Measurements from ENCODE around the gene ELL2. TPM values are rescaled to one million over a fixed set of nuclear protein-coding genes. Genes with fewer than 3 reads are reported as not detected.
A peak's percentile ranks its signal among the peaks of the same experiment; 100 is the strongest.

ELL2 gene
- total RNA-seq, 2 experiments from 2014 or later = 11.6 to 15.0 TPM

DNA sequence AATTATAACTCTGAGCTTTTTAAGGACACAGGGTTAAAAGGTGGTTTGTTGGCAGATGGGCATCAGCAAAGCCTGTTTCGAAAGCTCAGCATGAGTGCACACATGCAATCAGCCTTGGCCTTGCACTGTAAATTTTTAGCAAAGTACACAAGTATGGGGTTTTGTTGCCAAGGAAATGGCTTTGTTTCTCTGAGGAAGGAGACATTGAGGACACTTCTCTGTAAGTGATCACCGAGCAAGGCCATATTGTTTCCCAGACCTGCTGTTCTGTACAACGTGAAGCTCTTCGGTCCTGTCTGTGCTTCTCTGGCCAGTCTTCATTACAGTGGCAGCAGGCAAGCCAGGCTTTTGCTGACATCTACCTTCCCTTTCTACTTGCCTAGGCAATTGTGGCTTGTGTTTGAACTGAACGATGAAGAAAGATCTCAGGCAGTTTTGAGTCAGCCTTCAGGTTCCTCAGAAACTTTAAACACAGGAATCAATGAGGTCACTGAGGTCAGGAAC is 111.2 kb downstream of the ELL2 start:
- peaks cover 6% of the 10 kb centered on the region for H3K4me1 Mint-ChIP-seq

GRCh38 chr5:95848701-95849100 is 113.0 kb downstream of the ELL2 start:
- no peak for ATAC-seq (ENCODE audit: low read depth)

More for the DNA sequence above, 111.2 kb downstream of the ELL2 start:
- no peaks in the 10 kb centered on the region for H3K36me3 Mint-ChIP-seq
- ATAC-seq (ENCODE audit: low read depth) (no peak), DNase-seq (no peak)
- H3K27me3 Mint-ChIP-seq = peaks cover 10% of the 10 kb centered on the region
- H3K4me3 Mint-ChIP-seq = no peak overlapping the region
- H3K9me3 Mint-ChIP-seq = no peaks in the 10 kb centered on the region
- POLR2A ChIA-PET = no interaction called here
- no peak overlapping the region for H3K27ac Mint-ChIP-seq

GRCh38 chr5:95847261-95847592 is 114.4 kb downstream of the ELL2 start:
- Mint-ChIP-seq H3K4me1 (peaks cover 20% of the 10 kb centered on the region), H3K9me3 (no peaks in the 10 kb centered on the region), H3K4me3 (no peak overlapping the region), H3K27ac (no peak overlapping the region), H3K36me3 (no peaks in the 10 kb centered on the region), H3K27me3 (peaks cover 10% of the 10 kb centered on the region)
- DNase-seq (no peak), ATAC-seq (ENCODE audit: low read depth) (no peak)
- POLR2A ChIA-PET = interaction anchor here (1.6 kb wide), 1 partner anchor 200 kb away, joined by 3 read pairs; the partner anchor contains the start of gene RFESD

More at GRCh38 chr5:95848701-95849100, 113.0 kb downstream of the ELL2 start:
- Mint-ChIP-seq H3K27ac (no peak overlapping the region), H3K27me3 (peaks cover 10% of the 10 kb centered on the region), H3K36me3 (no peaks in the 10 kb centered on the region), H3K9me3 (no peaks in the 10 kb centered on the region), H3K4me3 (no peak overlapping the region), H3K4me1 (peaks cover 6% of the 10 kb centered on the region)
- no peak for DNase-seq
- POLR2A ChIA-PET = interaction anchor here (1.6 kb wide), 1 partner anchor 202 kb away, joined by 3 read pairs; the partner anchor contains the start of gene RFESD

- H3K36me3 Mint-ChIP-seq = no peaks in the 10 kb centered on the region
- H3K4me1 Mint-ChIP-seq = peaks cover 21% of the 10 kb centered on the region
- DNase-seq = peak; percentile 48
- peaks cover 10% of the 10 kb centered on the region for H3K27me3 Mint-ChIP-seq
- H3K9me3 Mint-ChIP-seq = no peaks in the 10 kb centered on the region
- no peak overlapping the region for H3K27ac Mint-ChIP-seq
- ATAC-seq (ENCODE audit: low read depth) = peak; percentile 71
- H3K4me3 Mint-ChIP-seq = no peak overlapping the region
- POLR2A ChIA-PET = interaction anchor here (0.7 kb wide), 1 partner anchor 67 kb away, joined by 3 read pairs; no protein-coding TSS in a partner anchor
These were observed 114.9 kb downstream of the ELL2 start for GRCh38 chr5:95846554-95847260.

DNA sequence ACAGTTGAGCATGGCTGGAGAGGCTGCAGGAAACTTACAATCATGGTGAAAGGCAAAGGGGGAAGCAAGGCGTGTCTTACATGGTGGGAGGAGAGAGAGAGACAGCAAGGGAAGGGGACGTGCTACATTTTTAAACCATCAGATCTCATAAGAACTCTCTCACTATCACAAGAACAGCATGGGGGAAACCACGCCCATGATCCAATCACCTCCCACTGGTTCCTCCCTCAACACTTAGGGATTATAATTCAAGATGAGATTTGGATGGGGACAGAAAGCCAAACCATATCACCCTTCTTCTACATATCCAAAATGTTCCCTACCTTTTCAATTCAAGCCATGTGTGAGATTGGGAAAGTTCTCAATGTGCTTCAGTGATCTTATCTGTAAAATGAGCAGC is 116.3 kb downstream of the ELL2 start:
- Mint-ChIP-seq H3K27ac (no peak overlapping the region), H3K27me3 (peaks cover 10% of the 10 kb centered on the region), H3K4me3 (no peak overlapping the region), H3K4me1 (peaks cover 19% of the 10 kb centered on the region), H3K9me3 (no peaks in the 10 kb centered on the region), H3K36me3 (no peaks in the 10 kb centered on the region)
- ATAC-seq (ENCODE audit: low read depth) (no peak), DNase-seq (no peak)
- POLR2A ChIA-PET = no interaction called here

- Mint-ChIP-seq H3K27me3 (peaks cover 5% of the 10 kb centered on the region), H3K36me3 (no peaks in the 10 kb centered on the region), H3K27ac (no peak overlapping the region), H3K4me1 (peaks cover 24% of the 10 kb centered on the region), H3K4me3 (no peak overlapping the region), H3K9me3 (no peaks in the 10 kb centered on the region)
- DNase-seq (no peak), ATAC-seq (ENCODE audit: low read depth) (no peak)
- POLR2A ChIA-PET = interaction anchor here (0.6 to 2.3 kb wide), 6 partner anchors 22 to 307 kb away, joined by 3 to 14 read pairs (median 4); partner anchors contain the start of gene GLRX
These were observed 117.9 kb downstream of the ELL2 start for GRCh38 chr5:95843733-95844223.

- peak; percentile 80 for ATAC-seq (ENCODE audit: low read depth)
- POLR2A ChIA-PET = interaction anchor here (1.1 to 2.3 kb wide), 5 partner anchors 21 to 64 kb away, joined by 4 to 14 read pairs (median 4); partner anchors contain the start of gene GLRX
- Mint-ChIP-seq H3K4me1 (peaks cover 27% of the 10 kb centered on the region), H3K9me3 (no peaks in the 10 kb centered on the region), H3K4me3 (peak overlapping the region; percentile 49), H3K27ac (peak overlapping the region; percentile 76), H3K27me3 (peaks cover 2% of the 10 kb centered on the region), H3K36me3 (no peaks in the 10 kb centered on the region)
- DNase-seq = peak; percentile 59
These were observed 118.7 kb downstream of the ELL2 start for GRCh38 chr5:95842854-95843544.

DNA sequence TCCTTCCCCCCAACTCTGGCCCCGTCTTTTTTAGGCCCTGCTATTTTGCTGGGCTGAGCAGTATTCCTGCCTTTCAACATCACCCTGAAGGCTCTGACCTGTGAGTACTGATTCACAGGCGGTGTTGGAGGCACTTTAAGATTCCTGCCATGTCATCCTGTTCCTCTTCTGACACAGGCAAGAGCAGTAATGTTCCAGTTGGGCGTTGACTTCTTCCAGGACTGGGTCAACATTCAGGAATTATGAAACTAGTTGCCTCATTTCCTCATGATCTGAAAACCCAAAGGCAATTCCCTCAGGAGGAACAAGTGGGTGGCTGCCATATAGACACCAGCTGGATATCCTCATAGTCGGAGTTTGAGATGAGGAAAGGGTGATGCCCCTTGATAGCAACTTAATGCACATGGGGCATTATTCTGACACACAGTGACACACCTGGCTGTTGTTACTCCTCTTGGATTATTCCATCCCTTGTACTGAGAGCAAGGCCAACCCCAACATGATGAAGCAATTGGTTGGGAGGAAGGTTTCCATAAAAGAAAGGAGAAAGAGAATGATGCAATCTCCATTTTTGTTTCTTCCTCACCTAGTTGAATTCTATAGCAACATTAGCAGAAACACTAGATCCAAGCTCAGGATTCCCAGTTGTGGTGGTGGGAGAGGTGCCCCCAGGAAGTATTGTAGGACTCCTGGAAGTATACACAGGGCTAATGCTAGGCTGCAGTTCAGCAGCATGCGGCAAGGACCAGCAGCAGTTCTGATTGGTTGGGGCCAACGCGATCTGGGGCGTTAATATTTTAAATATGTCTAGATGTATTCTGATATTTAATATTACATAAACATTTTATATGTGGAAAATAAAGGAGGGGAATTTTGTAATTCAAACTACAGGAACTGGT is 119.5 kb downstream of the ELL2 start:
- DNase-seq (no peak), ATAC-seq (ENCODE audit: low read depth) (no peak)
- no peaks in the 10 kb centered on the region for H3K27me3 Mint-ChIP-seq
- no peaks in the 10 kb centered on the region for H3K36me3 Mint-ChIP-seq
- no peak overlapping the region for H3K4me3 Mint-ChIP-seq
- POLR2A ChIA-PET = interaction anchor here (2.3 kb wide), 1 partner anchor 61 kb away, joined by 14 read pairs; no protein-coding TSS in a partner anchor
- no peak overlapping the region for H3K27ac Mint-ChIP-seq
- H3K9me3 Mint-ChIP-seq = no peaks in the 10 kb centered on the region
- peaks cover 29% of the 10 kb centered on the region for H3K4me1 Mint-ChIP-seq

DNA sequence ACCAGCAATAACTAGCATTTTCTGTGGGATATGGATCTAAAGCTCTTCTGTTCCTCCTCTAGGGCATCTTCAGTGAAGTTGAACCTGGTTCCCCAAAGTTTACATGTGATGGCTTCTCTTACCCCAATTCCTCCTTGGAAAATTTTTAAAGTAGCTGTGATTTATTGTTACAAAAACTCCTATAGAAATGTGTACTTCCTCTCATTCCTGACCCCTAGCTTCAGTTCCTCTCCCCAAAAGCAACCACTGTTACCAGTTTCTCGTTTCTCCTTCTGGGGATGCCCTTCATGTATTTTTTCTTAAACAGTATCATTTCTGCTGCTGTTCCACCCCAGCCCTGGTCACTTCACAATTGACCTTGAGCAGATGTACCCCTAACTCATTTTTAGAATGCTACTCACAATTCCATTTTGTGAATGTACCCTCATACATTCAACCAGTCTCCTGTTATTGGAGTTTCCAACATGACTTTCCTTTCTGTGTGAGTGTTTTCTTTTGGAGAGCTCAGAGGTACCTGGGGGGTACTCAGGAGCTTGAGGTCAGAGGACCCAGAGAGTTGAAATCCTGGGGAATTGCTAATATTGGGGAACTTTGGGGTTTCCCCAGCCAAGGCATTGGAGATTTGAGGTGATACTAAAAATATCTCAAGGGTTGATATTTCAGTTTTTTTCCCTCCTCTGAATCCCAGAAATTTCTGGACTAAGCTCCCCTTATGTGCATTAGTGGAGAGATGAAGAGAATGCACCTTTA is 120.5 kb downstream of the ELL2 start:
- DNase-seq (no peak), ATAC-seq (ENCODE audit: low read depth) (no peak)
- POLR2A ChIA-PET = no interaction called here
- Mint-ChIP-seq H3K36me3 (no peaks in the 10 kb centered on the region), H3K9me3 (no peaks in the 10 kb centered on the region), H3K27ac (no peak overlapping the region), H3K27me3 (no peaks in the 10 kb centered on the region), H3K4me1 (peaks cover 33% of the 10 kb centered on the region), H3K4me3 (no peak overlapping the region)

- POLR2A ChIA-PET = no interaction called here
- no peak for ATAC-seq (ENCODE audit: low read depth)
These were observed 122.0 kb downstream of the ELL2 start for GRCh38 chr5:95839658-95840057.

GRCh38 chr5:95838556-95838955 is 123.1 kb downstream of the ELL2 start:
- H3K9me3 Mint-ChIP-seq = no peaks in the 10 kb centered on the region
- POLR2A ChIA-PET = interaction anchor here (5.5 kb wide), 1 partner anchor 15 kb away, joined by 61 read pairs; the partner anchor contains the start of gene GLRX

More at GRCh38 chr5:95839658-95840057, 122.0 kb downstream of the ELL2 start:
- Mint-ChIP-seq H3K4me1 (peaks cover 40% of the 10 kb centered on the region), H3K4me3 (no peak overlapping the region), H3K36me3 (no peaks in the 10 kb centered on the region), H3K27ac (no peak overlapping the region), H3K9me3 (no peaks in the 10 kb centered on the region), H3K27me3 (no peaks in the 10 kb centered on the region)
- no peak for DNase-seq

DNA sequence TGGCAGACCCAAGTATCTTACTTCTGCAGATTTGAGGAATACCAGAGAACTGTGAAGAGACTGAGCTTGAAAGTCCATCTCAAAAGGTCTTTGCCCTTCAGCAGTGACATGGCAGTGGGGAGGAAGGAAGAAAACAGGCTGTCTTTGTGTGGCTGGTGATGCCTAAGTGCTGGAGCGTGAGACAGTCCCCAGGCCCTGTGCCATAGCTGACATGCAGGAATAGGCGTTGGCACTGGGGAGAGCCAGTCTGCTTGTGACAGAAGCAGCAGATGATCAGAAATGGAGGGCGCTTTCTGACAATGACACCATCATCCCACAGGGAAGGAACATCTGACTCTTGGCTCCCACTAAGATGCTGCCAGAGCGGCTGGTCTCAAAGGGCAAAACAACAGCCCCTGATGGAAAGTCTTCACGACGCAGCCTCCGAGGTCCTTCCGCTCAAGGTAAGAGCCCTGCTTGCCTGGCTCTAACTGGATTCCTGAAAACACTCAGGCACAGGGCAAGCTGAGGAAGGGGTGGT is 123.6 kb downstream of the ELL2 start:
- Mint-ChIP-seq H3K9me3 (no peaks in the 10 kb centered on the region), H3K4me1 (peaks cover 43% of the 10 kb centered on the region), H3K4me3 (no peak overlapping the region), H3K27me3 (no peaks in the 10 kb centered on the region), H3K36me3 (no peaks in the 10 kb centered on the region), H3K27ac (peak overlapping the region; percentile 23)
- DNase-seq (no peak), ATAC-seq (ENCODE audit: low read depth) (no peak)
- POLR2A ChIA-PET = interaction anchor here (5.5 kb wide), 1 partner anchor 15 kb away, joined by 61 read pairs; the partner anchor contains the start of gene GLRX

More at GRCh38 chr5:95838556-95838955, 123.1 kb downstream of the ELL2 start:
- no peak overlapping the region for H3K4me3 Mint-ChIP-seq
- ATAC-seq (ENCODE audit: low read depth) (no peak), DNase-seq (no peak)
- H3K4me1 Mint-ChIP-seq = peaks cover 46% of the 10 kb centered on the region
- H3K27me3 Mint-ChIP-seq = no peaks in the 10 kb centered on the region
- H3K36me3 Mint-ChIP-seq = no peaks in the 10 kb centered on the region
- H3K27ac Mint-ChIP-seq = peak overlapping the region; percentile 23
